SK-N-MC (cell line): ENCODE data around the gene SMAD6.
"Not testable (repeated sequence)": the region's sequence is repeated elsewhere in the genome, so short reads cannot be mapped to it uniquely, and the experiment has no call there.

Experiments used
- DNase-seq: peaks from one replicate; pipeline ENCODE4 v3.0.0-alpha.2; 2011; ENCODE audit warnings: low read depth, low spot score
- H3K27ac ChIP-seq: fragments of 200-600 bp; sonication (generic); 2 replicates; pipeline ENCODE4 v1.5.1; 2016; ENCODE audit warnings: mixed run types
- H3K36me3 ChIP-seq: fragments of 200-600 bp; sonication (generic); 2 replicates; pipeline ENCODE4 v1.6.1; 2017; ENCODE audit warnings: antibody characterized with exemption, low read length, mixed read lengths; ENCODE audit not compliant: insufficient read depth
- H3K4me3 ChIP-seq: fragments of 200-600 bp; sonication (generic); 2 replicates; pipeline ENCODE4 v1.5.1; 2016
- H3K9ac ChIP-seq: fragments of 200-600 bp; sonication (generic); 2 replicates; pipeline ENCODE4 v1.8.0; 2017; ENCODE audit warnings: mixed run types, mixed read lengths; ENCODE audit not compliant: insufficient read length
- H3K9me3 ChIP-seq: fragments of 200-600 bp; sonication (generic); 2 replicates; pipeline ENCODE4 v1.6.1; 2017; ENCODE audit warnings: low read depth, mild to moderate bottlenecking, antibody characterized with exemption, low read length, moderate library complexity, mixed read lengths
- EZH2 ChIP-seq: fragments of 200-600 bp; sonication (generic); IDR thresholded peaks from one replicate; pipeline ENCODE4 v1.6.1; 2017; ENCODE audit warnings: antibody characterized with exemption
- FOXP2 ChIP-seq: optimal IDR thresholded peaks from 2 replicates; pipeline ENCODE3; 2011; ENCODE audit warnings: mild to moderate bottlenecking, moderate library complexity; ENCODE audit not compliant: insufficient read depth; ENCODE audit errors: extremely low read length, control extremely low read depth
- POLR2AphosphoS5 ChIP-seq: IDR thresholded peaks from 2 replicates; pipeline ENCODE4 v1.6.1; 2012; ENCODE audit warnings: mild to moderate bottlenecking, low read depth, low read length, borderline replicate concordance

SMAD6 gene

DNA sequence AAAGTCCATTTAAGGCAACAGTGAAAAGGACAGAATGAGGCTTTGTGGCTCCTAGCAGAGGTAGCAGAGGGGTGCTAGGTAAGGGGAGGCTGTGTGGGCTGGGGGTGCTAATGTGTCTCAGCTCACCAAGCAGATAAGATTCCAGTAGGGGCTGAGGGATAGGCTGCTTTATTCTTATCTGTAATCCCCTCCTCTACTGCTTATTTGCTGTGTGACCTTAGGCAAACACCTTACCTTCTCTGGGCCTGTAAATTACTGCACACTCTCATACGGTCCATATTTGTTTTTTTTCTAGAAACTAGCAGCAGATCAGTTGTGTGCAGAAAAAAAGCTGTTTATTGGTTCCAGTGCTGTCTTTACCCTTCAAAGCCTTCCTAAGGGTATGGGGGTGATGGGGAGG, 52.8 kb downstream of the SMAD6 start:
- Histone ChIP-seq H3K9me3 (peaks cover 11% of the 10 kb centered on the region), H3K9ac (no peak overlapping the region), H3K27ac (peak overlapping the region; percentile 97; the same call in 1 of the 2 replicates), H3K4me3 (no peak overlapping the region), H3K36me3 (peaks cover 36% of the 10 kb centered on the region)
- no peak for DNase-seq
- TF ChIP-seq EZH2 = no peak
- no peak for TF ChIP-seq FOXP2
- no peak for TF ChIP-seq POLR2AphosphoS5

GRCh38 chr15:66755298-66756068, 53.4 kb downstream of the SMAD6 start:
- H3K9me3 ChIP-seq = peaks cover 11% of the 10 kb centered on the region
- H3K36me3 ChIP-seq = peaks cover 36% of the 10 kb centered on the region
- peak overlapping the region; percentile 56 for H3K4me3 ChIP-seq
- DNase-seq = no peak
- TF ChIP-seq POLR2AphosphoS5 (no peak), FOXP2 (no peak), EZH2 (no peak)
- peak overlapping the region; percentile 28 for H3K9ac ChIP-seq
- H3K27ac ChIP-seq = peak overlapping the region; percentile 97

DNA sequence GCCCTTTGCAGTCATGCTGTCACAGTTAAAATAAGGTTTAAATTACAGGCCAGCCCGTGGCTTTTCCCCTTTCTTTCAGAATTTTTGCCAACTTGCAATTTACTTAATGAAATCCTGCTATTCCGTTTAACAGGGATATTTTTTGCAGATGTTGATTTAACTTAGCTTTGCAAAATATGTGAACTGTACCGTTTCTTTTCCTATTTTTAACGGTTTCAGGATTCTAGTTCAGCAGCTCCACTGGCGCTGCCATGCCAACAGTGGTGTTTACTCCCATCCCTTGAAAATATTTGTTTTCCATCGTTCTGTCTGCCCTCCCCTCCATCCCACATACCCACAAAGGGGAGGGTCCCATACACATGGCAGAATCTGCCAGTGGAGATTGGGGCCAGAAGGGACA, 54.3 kb downstream of the SMAD6 start:
- TF ChIP-seq POLR2AphosphoS5 (peak; percentile 19; the same call in 1 of the 2 replicates), EZH2 (no peak), FOXP2 (peak; percentile 68)
- Histone ChIP-seq H3K36me3 (peaks cover 36% of the 10 kb centered on the region), H3K9ac (peak overlapping the region; percentile 28), H3K27ac (peak overlapping the region; percentile 97), H3K4me3 (peak overlapping the region; percentile 56), H3K9me3 (peaks cover 11% of the 10 kb centered on the region)
- no peak for DNase-seq

DNA sequence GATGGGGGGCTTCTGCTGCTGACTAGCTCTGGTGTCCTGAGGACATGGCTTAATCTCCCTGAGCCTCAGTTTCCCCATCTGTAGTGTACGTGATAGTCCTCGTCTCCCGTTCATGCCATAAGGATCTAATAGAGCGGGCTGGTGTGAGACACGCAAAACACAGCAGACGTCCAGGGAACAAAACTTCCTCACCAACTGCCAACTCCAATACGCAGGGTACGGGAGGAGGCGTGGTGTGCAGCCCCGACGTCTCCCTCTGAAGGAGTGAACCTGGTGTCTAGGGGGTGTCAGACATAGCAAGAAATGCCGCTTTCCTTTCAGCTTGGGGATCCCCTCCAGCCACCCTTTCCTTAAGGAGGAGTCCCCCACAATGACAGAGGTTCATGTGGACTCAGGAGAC, 55.0 kb downstream of the SMAD6 start:
- Histone ChIP-seq H3K9ac (no peak overlapping the region), H3K36me3 (peaks cover 36% of the 10 kb centered on the region)

GRCh38 chr15:66757521-66757920, 55.5 kb downstream of the SMAD6 start:
- no peak for TF ChIP-seq POLR2AphosphoS5
- no peak for TF ChIP-seq FOXP2
- TF ChIP-seq EZH2 = no peak
- Histone ChIP-seq H3K36me3 (peaks cover 36% of the 10 kb centered on the region), H3K9ac (no peak overlapping the region), H3K27ac (no peak overlapping the region; the same call in 1 of the 2 replicates), H3K4me3 (no peak overlapping the region), H3K9me3 (peaks cover 11% of the 10 kb centered on the region)
- no peak for DNase-seq

More for the DNA sequence above, 55.0 kb downstream of the SMAD6 start:
- Histone ChIP-seq H3K9me3 (peaks cover 11% of the 10 kb centered on the region), H3K4me3 (no peak overlapping the region), H3K27ac (peak overlapping the region; percentile 97; the same call in 1 of the 2 replicates)
- no peak for DNase-seq
- no peak for TF ChIP-seq FOXP2
- no peak for TF ChIP-seq EZH2
- TF ChIP-seq POLR2AphosphoS5 = no peak

GRCh38 chr15:66758217-66758616, 56.2 kb downstream of the SMAD6 start:
- DNase-seq, H3K4me3 ChIP-seq, H3K27ac ChIP-seq, H3K9ac ChIP-seq: not testable (repeated sequence)
- peaks cover 11% of the 10 kb centered on the region for H3K9me3 ChIP-seq
- H3K36me3 ChIP-seq = peaks cover 31% of the 10 kb centered on the region

GRCh38 chr15:66758844-66759243, 56.8 kb downstream of the SMAD6 start:
- peaks cover 10% of the 10 kb centered on the region for H3K9me3 ChIP-seq
- H3K4me3 ChIP-seq = no peak overlapping the region
- TF ChIP-seq POLR2AphosphoS5 = no peak
- no peak for TF ChIP-seq FOXP2
- TF ChIP-seq EZH2 = no peak
- H3K36me3 ChIP-seq = peaks cover 25% of the 10 kb centered on the region
- H3K27ac ChIP-seq = no peak overlapping the region
- DNase-seq = no peak
- H3K9ac ChIP-seq = no peak overlapping the region

- Histone ChIP-seq H3K9me3 (peaks cover 3% of the 10 kb centered on the region), H3K27ac (no peak overlapping the region), H3K36me3 (peaks cover 10% of the 10 kb centered on the region), H3K9ac (no peak overlapping the region), H3K4me3 (no peak overlapping the region)
- no peak for TF ChIP-seq POLR2AphosphoS5
- TF ChIP-seq FOXP2 = no peak
- no peak for TF ChIP-seq EZH2
- no peak for DNase-seq
Measured at GRCh38 chr15:66760097-66760967, 58.3 kb downstream of the SMAD6 start.
